GM18508 (cell line): Measurements from ENCODE around the gene SNX8.

Source experiments
- ATAC-seq: cut with Tn5 transposase; IDR thresholded peaks from one replicate; pipeline ENCODE4 v1.9.1; 2021; ENCODE audit warnings: moderate number of reproducible peaks; ENCODE audit not compliant: insufficient read depth, unreplicated experiment

Gene SNX8

DNA sequence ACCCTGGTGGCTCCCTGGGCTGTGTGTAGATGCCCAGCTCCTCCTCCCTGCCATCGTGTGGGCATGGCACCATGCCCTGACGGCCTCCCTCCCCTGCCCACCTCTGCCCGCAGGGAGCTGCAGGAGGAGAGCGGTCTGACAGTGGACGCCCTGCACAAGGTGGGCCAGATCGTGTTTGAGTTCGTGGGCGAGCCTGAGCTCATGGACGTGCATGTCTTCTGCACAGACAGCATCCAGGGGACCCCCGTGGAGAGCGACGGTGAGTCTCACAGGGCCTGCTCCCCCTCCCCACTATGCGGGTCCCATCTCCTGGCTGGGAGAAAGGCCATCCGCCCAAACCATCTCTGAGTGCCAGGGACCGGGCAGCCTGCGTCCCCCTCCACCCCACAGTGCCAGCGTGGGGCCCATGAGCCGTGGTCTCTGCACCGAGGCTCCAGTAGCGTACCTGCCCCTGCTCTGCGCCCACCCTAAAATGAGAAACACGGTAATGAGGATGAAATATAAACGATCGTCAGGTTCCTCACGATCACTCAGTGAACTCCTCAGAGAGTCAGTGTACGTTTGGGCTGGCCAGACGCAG lies 64.4 kb downstream of the SNX8 start:
- ATAC-seq = no peak

DNA sequence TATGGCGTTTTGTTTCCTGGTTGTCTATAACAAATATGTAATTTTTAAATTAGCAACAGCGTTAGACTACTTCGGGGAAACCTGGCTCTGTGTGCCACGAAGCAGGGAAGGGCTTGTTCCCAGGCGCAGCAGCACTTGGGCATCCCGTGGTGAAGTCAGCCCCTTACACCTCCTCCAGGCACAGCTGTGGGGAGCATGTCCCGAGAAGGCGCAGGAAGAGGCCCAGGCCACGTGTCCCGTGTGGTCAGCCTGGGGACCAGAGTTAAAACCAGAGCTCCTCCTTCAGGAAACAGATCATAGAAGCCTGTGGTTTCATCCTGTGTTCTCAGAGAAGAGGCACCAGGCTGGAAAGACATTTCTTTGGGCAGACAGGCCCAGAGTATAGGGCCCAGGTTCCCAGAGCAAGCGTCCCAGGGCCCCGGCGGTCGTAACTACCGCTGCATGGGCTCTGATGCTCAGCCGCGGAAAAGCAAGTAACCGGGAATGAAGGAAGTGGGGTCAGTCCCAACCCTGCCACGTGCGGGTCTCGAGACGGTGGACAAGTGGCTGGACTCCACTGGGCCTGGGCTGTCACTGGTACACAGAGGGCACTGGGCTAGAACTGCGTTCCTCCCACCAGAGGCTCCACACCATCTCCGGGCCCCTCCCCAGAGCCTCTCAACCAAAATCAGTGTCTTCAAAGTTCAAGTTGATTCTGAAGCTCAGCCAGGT lies 65.1 kb downstream of the SNX8 start:
- no peak for ATAC-seq

DNA sequence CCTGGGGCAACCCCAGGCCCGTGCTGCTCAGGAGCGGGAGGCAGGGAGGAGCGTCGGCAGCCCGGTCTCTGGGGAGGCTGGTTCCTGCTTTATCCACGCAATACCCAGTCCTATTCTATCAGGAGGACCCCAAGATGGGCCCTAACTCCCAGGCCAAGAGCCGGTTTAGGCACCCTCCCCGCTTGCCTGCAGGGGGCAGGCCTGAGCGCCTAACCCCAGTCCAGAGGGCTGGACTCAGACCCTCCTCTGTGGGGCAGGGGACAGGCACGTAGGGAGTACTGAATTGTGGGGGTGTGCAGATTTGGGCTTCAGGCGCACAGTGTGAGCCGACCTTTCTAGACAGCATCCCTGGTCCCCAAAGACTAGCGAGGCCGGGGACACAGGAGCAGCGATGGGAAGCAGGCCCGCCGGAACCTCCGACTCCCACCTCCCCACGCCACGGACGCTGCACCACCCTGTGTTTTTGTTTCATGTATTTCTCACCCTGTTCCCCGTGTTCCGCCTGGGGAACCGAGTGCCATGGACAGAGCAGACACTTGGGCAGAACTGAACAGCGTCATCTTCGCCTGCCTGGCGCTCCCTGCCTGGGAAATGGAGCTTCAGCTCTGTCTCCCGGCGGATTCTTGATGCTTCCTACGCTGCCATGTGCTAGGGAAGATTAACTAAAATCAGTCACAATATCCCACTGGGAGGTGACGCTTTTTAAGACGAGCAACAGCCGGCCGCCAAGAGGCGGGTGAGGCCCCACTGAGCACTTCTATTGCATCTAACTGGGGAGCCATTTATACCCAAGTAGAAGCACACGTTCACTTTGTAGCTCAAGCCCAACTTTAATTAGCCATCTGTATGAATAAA lies 66.9 kb downstream of the SNX8 start:
- ATAC-seq = no peak

DNA sequence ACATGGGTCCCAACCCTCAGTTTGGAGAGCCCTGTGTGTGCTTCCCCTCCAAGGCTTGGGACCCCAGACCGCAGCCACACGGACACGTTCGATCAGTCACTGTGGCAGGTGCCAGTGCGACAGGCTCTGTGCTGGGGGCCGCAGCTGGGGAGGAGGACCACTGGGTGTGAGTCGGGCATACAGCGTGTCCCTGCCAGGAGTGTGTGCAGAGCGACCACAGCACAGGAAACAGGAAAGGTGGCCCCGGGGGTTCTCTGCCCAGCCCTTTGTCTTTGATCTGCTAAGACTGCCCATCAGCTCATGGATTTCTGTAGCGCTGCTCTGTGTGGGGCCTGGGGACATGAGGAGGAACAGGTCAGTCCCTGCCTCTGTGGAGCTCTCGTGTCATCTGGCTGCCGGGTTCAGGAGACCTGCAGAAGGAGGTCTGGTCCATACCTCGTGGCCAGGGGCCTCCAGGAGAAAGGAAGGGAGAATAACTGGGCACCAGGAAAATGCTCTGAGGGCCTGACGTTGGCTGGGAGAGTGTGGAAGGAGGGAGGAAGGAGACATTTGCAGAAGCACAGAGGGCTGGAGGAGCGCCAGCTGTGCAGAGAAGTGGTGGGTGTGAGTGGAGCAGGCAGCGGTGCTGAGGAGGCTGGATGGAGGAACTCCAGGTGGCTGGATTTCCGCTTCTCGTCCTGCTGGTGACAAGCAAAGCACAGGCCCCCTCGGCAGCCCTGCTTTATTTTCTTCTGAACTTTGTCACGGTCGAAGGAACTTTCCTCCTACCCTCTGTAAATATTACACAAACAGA lies 68.2 kb downstream of the SNX8 start:
- no peak for ATAC-seq

DNA sequence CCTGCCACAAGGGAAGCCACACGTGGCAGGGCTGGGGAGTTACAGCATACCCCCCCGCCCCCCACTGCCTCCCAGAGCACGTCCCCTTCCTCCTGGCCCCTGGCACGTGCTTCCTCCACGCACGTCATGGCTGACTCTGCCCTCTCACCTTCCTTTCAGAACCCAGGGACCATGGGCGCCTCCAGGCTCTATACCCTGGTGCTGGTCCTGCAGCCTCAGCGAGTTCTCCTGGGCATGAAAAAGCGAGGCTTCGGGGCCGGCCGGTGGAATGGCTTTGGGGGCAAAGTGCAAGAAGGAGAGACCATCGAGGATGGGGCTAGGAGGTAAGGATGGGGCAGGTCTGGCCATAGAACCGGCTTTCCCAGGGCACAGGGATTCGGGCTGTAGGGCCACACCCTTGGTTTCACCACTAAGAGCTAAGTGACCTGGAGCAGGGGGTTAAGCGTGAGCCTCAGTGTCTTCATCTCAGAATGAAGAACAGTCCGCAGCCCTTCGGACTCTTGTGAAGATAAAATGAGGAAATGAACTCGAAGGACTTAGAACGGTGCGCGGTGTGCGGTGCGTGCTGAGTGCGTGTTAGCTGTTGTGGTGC lies 69.7 kb downstream of the SNX8 start:
- no peak for ATAC-seq

DNA sequence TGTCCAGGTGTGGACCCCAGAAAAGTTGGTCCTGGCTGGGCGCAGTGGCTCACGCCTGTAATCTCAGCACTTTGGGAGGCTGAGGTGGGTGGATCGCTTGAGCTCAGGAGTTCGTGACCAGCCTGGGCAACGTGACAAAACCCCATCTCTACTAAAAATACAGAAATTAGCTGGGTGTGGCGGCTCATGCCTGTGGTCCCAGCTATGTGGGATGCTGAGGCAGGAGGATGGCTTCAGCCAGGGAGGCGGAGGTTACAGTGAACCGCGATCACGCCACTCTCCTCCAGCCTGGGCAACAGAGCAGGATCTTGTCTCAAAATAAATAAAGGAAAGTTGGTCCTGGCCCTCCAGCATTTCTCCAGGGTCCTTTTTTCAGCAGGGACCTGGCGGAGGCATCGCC lies 70.8 kb downstream of the SNX8 start:
- no peak for ATAC-seq

DNA sequence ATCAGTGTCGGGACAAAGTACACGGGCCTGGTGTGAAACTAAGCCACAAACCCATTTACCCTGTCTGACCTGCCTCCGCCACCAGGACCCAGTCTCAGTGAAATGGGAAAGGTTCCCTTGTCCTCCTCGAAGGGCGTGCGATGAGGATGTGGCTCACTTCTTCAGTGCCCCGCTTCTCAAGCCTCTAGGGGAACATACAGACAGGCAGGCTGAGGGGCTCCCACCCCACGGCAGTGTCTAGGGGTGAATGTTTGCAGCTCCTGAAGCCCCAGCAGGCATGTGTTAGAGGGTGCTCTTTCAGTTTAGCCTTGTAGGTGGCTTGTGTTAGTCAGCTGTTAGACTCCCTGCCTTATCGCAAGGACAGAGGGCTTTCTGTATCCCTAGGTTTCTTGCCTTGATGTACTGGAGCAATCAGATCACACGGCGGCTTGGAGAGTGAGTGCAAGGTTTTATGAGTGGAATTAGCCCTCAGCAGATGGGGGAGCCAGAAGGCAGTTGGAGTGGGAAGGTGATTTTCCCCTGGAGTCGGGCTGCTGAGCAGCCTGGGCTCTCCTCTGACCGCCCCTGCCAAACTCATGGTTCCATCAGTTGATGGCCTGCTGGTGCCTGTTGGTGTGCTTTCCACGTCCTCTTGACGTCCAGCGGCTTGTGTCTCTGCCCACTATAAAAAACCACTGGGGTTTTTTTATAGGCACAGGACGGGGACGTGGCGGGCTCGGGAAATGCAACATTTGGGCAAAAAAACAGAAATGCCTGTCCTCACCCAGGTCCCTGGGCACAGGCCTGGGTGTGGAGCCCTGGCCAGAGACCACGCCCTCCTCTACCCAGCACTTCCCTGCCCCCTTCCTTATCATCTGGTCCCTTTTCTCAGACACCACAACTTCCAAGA lies 71.5 kb downstream of the SNX8 start:
- no peak for ATAC-seq

DNA sequence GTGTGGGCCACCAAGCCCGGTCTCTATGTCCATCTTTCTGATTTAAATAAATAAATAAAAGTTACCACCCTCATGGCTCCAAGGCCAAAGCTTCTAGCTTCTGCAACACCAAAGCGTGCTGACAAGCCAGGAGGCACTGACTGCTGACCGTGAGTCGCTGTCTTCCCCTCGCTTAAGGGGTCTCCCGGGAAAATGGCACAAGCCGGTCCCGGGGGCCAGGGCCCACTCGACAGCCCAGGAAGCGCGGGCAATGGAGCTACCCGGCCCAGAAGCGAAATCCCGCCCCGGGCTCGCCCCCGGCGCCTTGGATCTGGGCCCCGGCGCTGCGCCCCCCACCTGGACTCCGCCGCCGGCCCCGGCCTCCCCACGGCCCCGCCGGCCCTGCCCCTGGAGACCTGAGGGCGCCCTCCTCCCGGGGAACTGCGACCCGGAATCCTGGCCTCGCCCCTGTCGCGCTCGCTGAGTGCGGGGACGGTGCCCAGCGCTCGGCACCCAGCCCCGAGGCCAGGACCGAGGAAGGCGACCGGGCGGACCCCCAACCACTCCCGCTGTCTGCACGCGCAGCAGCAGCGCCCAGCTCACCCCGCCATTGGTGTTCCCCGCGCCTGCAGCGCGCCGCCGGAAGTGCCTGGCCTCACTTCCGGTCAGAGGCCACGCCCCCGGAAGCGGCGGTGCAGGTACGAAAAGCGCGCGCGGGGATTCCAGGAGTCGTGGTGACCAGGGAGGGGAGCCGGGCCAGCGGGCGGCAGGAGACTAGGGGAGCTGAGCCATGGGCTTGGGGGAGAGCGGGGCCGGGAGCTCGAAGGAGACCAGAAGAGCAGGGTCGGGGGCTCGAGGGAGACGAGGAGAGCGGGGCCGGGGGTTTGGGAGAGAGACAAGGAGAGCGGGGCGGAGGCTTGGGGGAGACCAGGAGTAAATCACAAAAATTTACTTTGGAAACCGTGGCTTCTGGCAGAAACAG lies 72.4 kb downstream of the SNX8 start, which contains the start of the genes MRM2 and NUDT1:
MRM2 (minus strand) TSS at position 626 of the 961 bp plus-strand sequence; CDS start at position 590, 36 bp downstream.
NUDT1 (plus strand) TSS at position 647 of the 961 bp plus-strand sequence. CDS start 2,349 bp downstream, outside the sequence.
- no peak for ATAC-seq

DNA sequence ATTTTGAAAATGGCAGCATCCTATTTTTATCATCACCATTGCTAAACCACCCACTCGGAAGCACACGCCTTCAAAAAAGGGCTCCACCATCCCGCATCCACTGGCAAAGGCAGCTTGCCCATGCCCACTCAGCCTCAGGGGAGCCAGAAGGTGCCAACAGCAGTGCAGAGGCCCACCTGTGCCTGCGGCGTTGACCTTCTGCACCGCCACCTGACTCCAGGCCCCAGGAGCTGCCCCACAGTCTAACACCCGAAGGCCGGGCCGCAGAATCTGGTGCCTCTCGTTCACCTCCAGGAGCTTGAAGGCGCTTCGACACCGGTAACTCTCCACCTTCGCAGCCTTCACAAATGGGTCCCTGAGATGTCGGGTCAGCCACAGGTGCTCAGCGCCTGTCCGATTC lies 75.0 kb downstream of the SNX8 start:
- ATAC-seq = no peak

DNA sequence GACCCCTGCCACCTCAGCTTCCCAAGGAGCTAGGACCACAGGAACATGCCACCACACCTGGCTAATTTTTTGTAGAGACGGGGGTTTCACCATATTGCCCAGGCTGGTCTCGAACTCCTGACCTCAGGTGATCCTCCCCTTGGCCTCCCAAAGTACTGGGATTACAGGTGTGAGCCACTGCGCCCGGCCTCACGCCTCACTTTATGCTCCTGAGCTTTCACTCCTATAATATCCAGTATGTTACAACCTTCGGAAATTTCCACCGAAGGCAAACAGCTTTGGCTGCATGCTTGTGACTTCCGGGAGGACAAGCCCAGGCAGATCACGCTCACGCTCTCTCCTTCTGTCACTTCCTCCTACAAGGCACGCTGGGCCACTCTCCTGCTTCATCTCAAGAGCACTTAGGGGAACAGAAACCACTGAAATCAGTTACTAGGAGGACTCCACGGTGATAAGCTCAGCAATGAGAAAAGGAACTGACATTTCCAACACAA lies 77.1 kb downstream of the SNX8 start:
- ATAC-seq = peak; percentile 72

DNA sequence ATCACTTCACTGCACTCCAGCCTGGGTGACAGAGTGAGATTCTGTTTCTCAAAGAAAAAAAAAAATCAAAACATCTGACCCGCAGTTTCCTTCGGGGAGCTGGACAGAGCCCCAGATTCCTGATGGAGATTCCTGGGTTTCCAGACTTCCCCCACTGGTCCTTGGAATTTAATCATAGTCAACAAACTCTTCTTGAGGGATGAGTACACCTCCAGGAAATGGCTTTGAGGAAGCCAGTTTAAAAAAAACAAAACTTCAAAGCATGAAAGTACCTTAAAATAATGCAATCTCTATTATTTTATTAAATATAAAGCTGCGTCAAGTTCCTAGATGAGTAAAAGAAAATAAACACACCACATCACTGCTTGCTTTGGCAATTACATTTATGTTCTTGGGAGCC lies 80.3 kb downstream of the SNX8 start:
- ATAC-seq = no peak

DNA sequence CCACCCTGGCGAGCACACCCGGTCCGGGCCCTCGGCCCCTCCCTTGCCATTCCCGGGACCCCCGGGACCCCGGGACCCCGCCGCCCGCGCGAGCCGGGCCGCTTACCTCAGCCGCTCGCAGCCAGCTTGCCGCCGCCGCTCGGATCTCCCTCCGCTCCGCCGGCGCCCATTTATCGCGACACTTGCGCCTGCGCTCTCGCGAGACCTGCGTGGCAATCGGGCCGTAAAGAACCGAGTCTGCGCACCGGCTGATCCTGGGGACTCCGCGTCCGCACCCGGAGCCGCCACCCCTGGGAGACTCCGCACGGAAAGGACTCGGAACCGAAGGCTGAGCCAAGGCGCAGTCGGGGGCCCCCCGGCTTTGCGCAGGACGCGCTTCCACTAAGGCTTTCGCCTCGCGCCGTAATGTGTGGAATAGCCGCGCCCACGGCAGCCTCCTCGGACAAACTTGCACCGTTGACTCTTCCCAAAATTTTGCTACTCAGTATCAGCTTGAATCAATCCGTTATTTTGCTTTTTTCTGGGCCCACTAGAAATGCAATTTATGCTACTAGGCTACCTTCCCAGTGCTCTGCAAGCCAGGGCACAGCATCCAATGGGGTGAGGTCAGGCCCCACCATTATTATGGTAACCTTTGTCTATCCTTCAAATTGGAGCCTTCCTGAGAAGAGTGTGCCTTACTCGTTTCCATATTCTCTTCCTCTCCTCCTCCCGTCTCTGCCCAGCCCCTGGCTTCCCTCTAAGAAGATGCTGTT lies 81.3 kb downstream of the SNX8 start, which contains the start of gene MAD1L1:
MAD1L1 (minus strand) TSS at position 180 of the 755 bp plus-strand sequence. CDS start 2,812 bp downstream, outside the sequence.
- ATAC-seq = no peak

DNA sequence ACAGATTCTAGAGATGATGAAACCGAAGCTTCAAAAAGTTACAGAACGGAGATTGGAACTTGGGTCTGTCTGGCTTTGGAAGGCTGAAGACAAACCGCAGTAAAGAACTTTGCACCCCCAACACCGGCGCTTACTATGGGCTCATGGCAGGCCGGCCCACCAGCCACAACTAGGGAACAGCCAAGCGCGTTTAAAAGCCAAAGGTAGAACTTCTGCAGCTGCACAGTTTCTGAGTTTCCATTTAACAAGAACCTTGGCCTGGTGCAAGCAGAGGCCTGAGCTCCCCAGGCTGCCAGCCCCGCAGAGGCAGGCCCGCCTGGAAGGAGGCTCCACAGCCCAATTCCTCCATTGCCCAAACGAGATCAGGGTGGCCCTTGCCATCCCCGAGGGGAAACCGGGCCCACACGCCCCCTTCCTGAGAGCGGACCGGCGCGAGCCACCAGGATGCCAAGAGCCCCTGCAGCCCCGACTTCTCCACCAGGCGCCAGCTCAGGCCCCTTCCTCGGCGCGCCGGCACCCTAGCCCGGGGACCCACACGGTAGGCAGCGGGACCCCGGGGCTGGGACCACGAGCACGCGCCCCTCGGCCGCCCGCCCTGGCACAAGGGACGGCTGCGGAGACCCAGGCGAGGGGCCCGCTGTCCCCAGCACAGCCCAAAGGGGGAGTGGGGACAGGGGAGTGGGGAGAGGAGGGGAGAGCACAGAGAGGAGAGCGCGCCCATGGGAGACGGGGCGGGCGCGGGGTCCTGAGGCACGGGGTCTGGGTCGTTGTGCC lies 82.1 kb downstream of the SNX8 start:
- no peak for ATAC-seq

DNA sequence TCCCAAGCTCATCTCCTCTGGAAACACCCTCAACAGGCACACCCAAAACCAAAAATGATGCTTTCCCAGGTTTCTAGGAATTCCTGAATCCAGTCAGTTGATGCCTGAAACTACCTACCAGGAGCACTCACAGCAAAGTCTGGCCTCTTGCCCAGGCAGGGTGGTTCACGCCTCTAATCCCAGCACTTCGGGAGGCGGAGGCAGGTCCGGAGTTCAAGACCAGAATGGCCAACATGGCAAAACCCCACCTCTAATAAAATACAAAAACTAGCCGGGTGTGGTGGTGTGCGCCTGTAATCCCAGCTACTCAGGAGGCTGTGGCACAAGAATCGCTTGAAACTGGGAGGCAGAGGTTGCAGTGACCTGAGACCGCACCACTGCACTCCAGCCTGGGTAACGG lies 83.4 kb downstream of the SNX8 start:
- ATAC-seq = no peak

DNA sequence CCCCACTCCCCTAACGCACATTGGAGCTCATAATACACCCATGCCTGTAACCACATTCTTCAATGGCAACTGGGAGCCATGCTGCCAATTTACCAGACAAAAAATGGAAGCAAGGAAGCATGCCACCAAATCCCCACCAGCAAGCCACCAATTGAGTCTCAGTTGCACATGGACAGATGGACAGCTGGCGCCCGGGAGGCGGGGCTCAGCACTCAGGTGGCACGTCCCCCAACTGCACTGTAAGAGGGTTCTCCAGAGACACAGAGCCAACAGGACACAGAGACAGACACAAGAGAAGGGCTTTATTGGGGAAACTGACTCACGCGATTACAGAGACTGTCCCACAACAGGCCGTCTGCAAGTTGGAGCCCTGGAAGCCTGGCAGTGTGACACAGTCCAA lies 84.0 kb downstream of the SNX8 start:
- ATAC-seq = no peak

DNA sequence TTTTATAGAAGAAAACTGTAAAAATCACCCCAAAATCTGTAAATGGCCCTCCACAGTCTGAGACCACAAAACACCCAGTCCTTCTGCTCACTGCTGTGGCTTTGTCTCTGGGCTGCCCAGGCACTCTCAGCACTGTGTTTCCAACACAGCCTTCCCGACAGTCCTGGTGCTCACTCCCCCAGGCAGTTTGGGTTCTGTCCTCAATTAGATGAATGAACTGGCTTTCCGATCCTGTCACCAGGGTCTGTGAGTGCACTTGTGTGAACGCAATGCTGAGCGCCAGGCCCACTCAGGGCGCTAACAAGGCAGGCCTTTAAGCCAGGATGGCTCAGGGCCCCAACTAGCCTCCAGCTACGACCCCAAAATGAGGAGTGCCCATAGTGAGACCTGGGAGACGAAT lies 84.8 kb downstream of the SNX8 start:
- ATAC-seq = no peak
